Keratinocyte (primary cell): ENCODE results near the gene ASCC2. TPM values are rescaled to one million over a fixed set of nuclear protein-coding genes. Genes with fewer than 3 reads are reported as not detected.

Experiments
- DNase-seq: peaks from one replicate; pipeline ENCODE4 v3.0.0-alpha.2; 2011; ENCODE audit warnings: low read depth, missing footprints, low spot score
- FAIRE-seq: peaks from 2 replicates; lab custom pipeline; 2011; peaks lifted over from hg19 to GRCh38; lab: Jason Lieb, UNC
- H2AFZ ChIP-seq: 2 replicates; pipeline ENCODE4 v1.6.0; 2012; ENCODE audit warnings: low read length, control low read depth, inconsistent platforms; ENCODE audit not compliant: control insufficient read depth
- H3K27ac ChIP-seq: 2 replicates; pipeline ENCODE4 v1.5.1; 2011; ENCODE audit warnings: low read length; ENCODE audit not compliant: control insufficient read depth, insufficient read depth
- H3K27me3 ChIP-seq: 3 replicates; pipeline ENCODE4 v1.6.0; 2011; ENCODE audit warnings: low read length; ENCODE audit not compliant: control insufficient read depth, insufficient read depth; ENCODE audit errors: extremely low read depth
- H3K36me3 ChIP-seq, 2 experiments: 2 replicates in 1 of 2; 3 replicates in 1 of 2; pipeline ENCODE4 v1.5.1; 2011; ENCODE audit warnings: low read length in 2 of 2, mild to moderate bottlenecking in 1 of 2; ENCODE audit not compliant: control insufficient read depth in 2 of 2, insufficient read depth in 2 of 2; ENCODE audit errors: extremely low read depth in 1 of 2
- H3K4me1 ChIP-seq: 3 replicates; pipeline ENCODE4 v1.5.1; 2011; ENCODE audit warnings: low read length; ENCODE audit not compliant: control insufficient read depth, insufficient read depth; ENCODE audit errors: extremely low read depth
- H3K4me2 ChIP-seq: 3 replicates; pipeline ENCODE4 v1.6.0; 2011; ENCODE audit warnings: low read depth, low read length; ENCODE audit not compliant: control insufficient read depth, insufficient read depth; ENCODE audit errors: extremely low read depth
- H3K4me3 ChIP-seq, 3 experiments: fragments of 200-600 bp in 1 of 3; sonication (generic) in 1 of 3; 2 replicates in 2 of 3; 3 replicates in 1 of 3; pipeline ENCODE4 v1.5.1; 2011 to 2016; ENCODE audit warnings: low read length in 3 of 3, mild to moderate bottlenecking in 3 of 3, control low read depth in 2 of 3, inconsistent platforms in 1 of 3, low read depth in 1 of 3, mixed read lengths in 1 of 3, mixed run types in 1 of 3, moderate library complexity in 1 of 3; ENCODE audit not compliant: control insufficient read depth in 2 of 3, insufficient read depth in 2 of 3; ENCODE audit errors: extremely low read depth in 1 of 3
- H3K79me2 ChIP-seq: 2 replicates; pipeline ENCODE4 v1.6.0; 2012; ENCODE audit warnings: low read length; ENCODE audit not compliant: control insufficient read depth, insufficient read depth
- H3K9ac ChIP-seq: 3 replicates; pipeline ENCODE4 v1.6.0; 2011; ENCODE audit warnings: low read length; ENCODE audit not compliant: control insufficient read depth, insufficient read depth; ENCODE audit errors: extremely low read depth
- H3K9me1 ChIP-seq: 3 replicates; pipeline ENCODE4 v1.6.0; 2011; ENCODE audit warnings: low read length; ENCODE audit not compliant: control insufficient read depth, insufficient read depth; ENCODE audit errors: extremely low read depth
- H3K9me3 ChIP-seq: 2 replicates; pipeline ENCODE4 v1.5.1; 2012; ENCODE audit warnings: low read depth, low read length; ENCODE audit not compliant: control insufficient read depth
- H4K20me1 ChIP-seq: 3 replicates; pipeline ENCODE4 v1.6.0; 2011; ENCODE audit warnings: low read length; ENCODE audit not compliant: control insufficient read depth, insufficient read depth; ENCODE audit errors: extremely low read depth
- CTCF ChIP-seq, 3 experiments: IDR thresholded peaks in 1 of 3; conservative IDR thresholded peaks in 1 of 3; optimal IDR thresholded peaks in 1 of 3; 2 replicates in 2 of 3; 3 replicates in 1 of 3; pipeline versions ENCODE3 to v1.5.1; 2011; ENCODE audit warnings: low read length in 3 of 3, mild to moderate bottlenecking in 3 of 3, moderate library complexity in 2 of 3, control low read depth in 1 of 3, inconsistent platforms in 1 of 3; ENCODE audit not compliant: insufficient read depth in 2 of 3; ENCODE audit errors: extremely low read depth in 1 of 3
- EZH2 ChIP-seq: IDR thresholded peaks from one replicate; pipeline ENCODE4 v1.6.1; 2012; ENCODE audit warnings: inconsistent platforms, mild to moderate bottlenecking, low read length, moderate library complexity
- dilution Hi-C: fragments of 300-500 bp; cut with MboI; formaldehyde crosslinking; loops from one replicate; pipeline ENCODE4 v1.7.0; 2020; ENCODE audit warnings: low sequenced_read_pairs; ENCODE audit not compliant: extremely low pct_ligation_motif_present
- polyA plus RNA-seq, 5 experiments: library from polyadenylated mRNA; depleted of rRNA in 3 of 5; stranded (reverse) in 3 of 5; stranded (forward) in 1 of 5; unstranded in 1 of 5; fragments of >200 nt; gene quantifications; 1 replicate in 1 of 5; 2 replicates in 3 of 5; 3 replicates in 1 of 5; pipeline versions ENCODE4 v1.2.1 to v1.2.3, GENCODE V29; 2011 to 2012; ENCODE audit warnings: missing spikeins in 2 of 5, low read depth in 1 of 5, low replicate concordance in 1 of 5

Gene ASCC2
- polyA plus RNA-seq, 1 donor (not counting 4 experiments of a cell fraction or from before 2014, with no cell fraction given), result 51.3 TPM

GRCh38 chr22:29810216-29810615, 27.9 kb downstream of the ASCC2 start:
- FAIRE-seq, result no peak
- no peak overlapping the region for H2AFZ ChIP-seq

GRCh38 chr22:29806196-29806595, 31.9 kb downstream of the ASCC2 start:
- TF ChIP-seq CTCF (optimal IDR thresholded peaks at IDR 0.05 in 1 of 3, IDR thresholded peaks at IDR 0.05 in 1 of 3, conservative IDR thresholded peaks at IDR 0.05 in 1 of 3; ENCODE audit: extremely low read depth in 1 of 3, insufficient read depth in 2 of 3, low read length in 3 of 3) (no peak), EZH2 (no peak)
- Histone ChIP-seq H3K27ac (no peak overlapping the region), H3K4me1 (no peaks in the 10 kb centered on the region), H3K9ac (no peak overlapping the region), H3K4me3 (no peak overlapping the region), H3K4me2 (no peak overlapping the region), H3K36me3 (peaks cover 44 to 55% of the 10 kb centered on the region in 2 experiments), H3K79me2 (no peaks in the 10 kb centered on the region), H2AFZ (no peak overlapping the region), H4K20me1 (no peaks in the 10 kb centered on the region), H3K9me1 (no peaks in the 10 kb centered on the region), H3K27me3 (no peaks in the 10 kb centered on the region), H3K9me3 (no peaks in the 10 kb centered on the region)
- no peak for FAIRE-seq
- dilution Hi-C loops, result no loop called here
- DNase-seq, result no peak

More at GRCh38 chr22:29810216-29810615, 27.9 kb downstream of the ASCC2 start:
- no peak overlapping the region for H3K4me3 ChIP-seq
- TF ChIP-seq EZH2 (no peak), CTCF (optimal IDR thresholded peaks at IDR 0.05 in 1 of 3, IDR thresholded peaks at IDR 0.05 in 1 of 3, conservative IDR thresholded peaks at IDR 0.05 in 1 of 3; ENCODE audit: extremely low read depth in 1 of 3, insufficient read depth in 2 of 3, low read length in 3 of 3) (no peak)
- H3K9me3 ChIP-seq, result no peaks in the 10 kb centered on the region
- H4K20me1 ChIP-seq, result no peaks in the 10 kb centered on the region
- no peaks in the 10 kb centered on the region for H3K79me2 ChIP-seq
- no peaks in the 10 kb centered on the region for H3K9me1 ChIP-seq
- H3K4me2 ChIP-seq, result no peak overlapping the region
- H3K27me3 ChIP-seq, result no peaks in the 10 kb centered on the region
- no peak overlapping the region for H3K9ac ChIP-seq
- H3K27ac ChIP-seq, result no peak overlapping the region
- no peaks in the 10 kb centered on the region for H3K4me1 ChIP-seq
- peaks cover 40 to 56% of the 10 kb centered on the region in 2 experiments for H3K36me3 ChIP-seq
- dilution Hi-C loops, result no loop called here
- DNase-seq, result no peak
